Osteocyte (in vitro differentiated cells): ENCODE results near the gene CDK11A. TPM values are rescaled to one million over a fixed set of nuclear protein-coding genes. Genes with fewer than 3 reads are reported as not detected.

ENCODE experiments used
- DNase-seq: peaks from one replicate; pipeline ENCODE4 v3.0.0; 2021; ENCODE audit warnings: mixed read lengths; ENCODE audit not compliant: unreplicated experiment; ENCODE audit errors: extremely low spot score
- H3K27ac Mint-ChIP-seq: one replicate; pipeline ENCODE4 v1.8.0; 2021; ENCODE audit warnings: mild to moderate bottlenecking, mixed read lengths; ENCODE audit not compliant: unreplicated experiment
- H3K27me3 Mint-ChIP-seq: one replicate; pipeline ENCODE4 v1.8.0; 2021; ENCODE audit warnings: mixed read lengths; ENCODE audit not compliant: unreplicated experiment
- H3K36me3 Mint-ChIP-seq: one replicate; pipeline ENCODE4 v1.8.0; 2021; ENCODE audit warnings: mixed read lengths; ENCODE audit not compliant: unreplicated experiment
- H3K4me1 Mint-ChIP-seq: one replicate; pipeline ENCODE4 v1.8.0; 2021; ENCODE audit warnings: mixed read lengths; ENCODE audit not compliant: unreplicated experiment
- H3K4me3 Mint-ChIP-seq: one replicate; pipeline ENCODE4 v1.8.0; 2021; ENCODE audit warnings: mild to moderate bottlenecking, moderate library complexity, mixed read lengths; ENCODE audit not compliant: unreplicated experiment
- H3K9me3 Mint-ChIP-seq: one replicate; pipeline ENCODE4 v1.8.0; 2021; ENCODE audit warnings: mixed read lengths; ENCODE audit not compliant: unreplicated experiment
- CTCF ChIP-seq: fragments of 200-600 bp; sonication (generic); IDR thresholded peaks from 2 replicates; pipeline ENCODE4 v1.5.0; 2021; ENCODE audit warnings: antibody characterized with exemption, mild to moderate bottlenecking, moderate library complexity
- total RNA-seq: library from RNA; stranded (reverse); gene quantifications from 2 replicates; pipeline ENCODE4 v1.2.1, GENCODE V29; 2021

CDK11A gene
- total RNA-seq, 1 donor from 2014 or later = 51.3 TPM

- no peaks in the 10 kb centered on the region for H3K27me3 Mint-ChIP-seq
- no peak for DNase-seq
- no peak for TF ChIP-seq CTCF
- no peak overlapping the region for H3K4me3 Mint-ChIP-seq
- no peak overlapping the region for H3K27ac Mint-ChIP-seq
- no peaks in the 10 kb centered on the region for H3K4me1 Mint-ChIP-seq
- H3K9me3 Mint-ChIP-seq = no peaks in the 10 kb centered on the region
- peaks cover 20% of the 10 kb centered on the region for H3K36me3 Mint-ChIP-seq
Measured at GRCh38 chr1:1764876-1765470, 40.8 kb upstream of the CDK11A start.

DNA sequence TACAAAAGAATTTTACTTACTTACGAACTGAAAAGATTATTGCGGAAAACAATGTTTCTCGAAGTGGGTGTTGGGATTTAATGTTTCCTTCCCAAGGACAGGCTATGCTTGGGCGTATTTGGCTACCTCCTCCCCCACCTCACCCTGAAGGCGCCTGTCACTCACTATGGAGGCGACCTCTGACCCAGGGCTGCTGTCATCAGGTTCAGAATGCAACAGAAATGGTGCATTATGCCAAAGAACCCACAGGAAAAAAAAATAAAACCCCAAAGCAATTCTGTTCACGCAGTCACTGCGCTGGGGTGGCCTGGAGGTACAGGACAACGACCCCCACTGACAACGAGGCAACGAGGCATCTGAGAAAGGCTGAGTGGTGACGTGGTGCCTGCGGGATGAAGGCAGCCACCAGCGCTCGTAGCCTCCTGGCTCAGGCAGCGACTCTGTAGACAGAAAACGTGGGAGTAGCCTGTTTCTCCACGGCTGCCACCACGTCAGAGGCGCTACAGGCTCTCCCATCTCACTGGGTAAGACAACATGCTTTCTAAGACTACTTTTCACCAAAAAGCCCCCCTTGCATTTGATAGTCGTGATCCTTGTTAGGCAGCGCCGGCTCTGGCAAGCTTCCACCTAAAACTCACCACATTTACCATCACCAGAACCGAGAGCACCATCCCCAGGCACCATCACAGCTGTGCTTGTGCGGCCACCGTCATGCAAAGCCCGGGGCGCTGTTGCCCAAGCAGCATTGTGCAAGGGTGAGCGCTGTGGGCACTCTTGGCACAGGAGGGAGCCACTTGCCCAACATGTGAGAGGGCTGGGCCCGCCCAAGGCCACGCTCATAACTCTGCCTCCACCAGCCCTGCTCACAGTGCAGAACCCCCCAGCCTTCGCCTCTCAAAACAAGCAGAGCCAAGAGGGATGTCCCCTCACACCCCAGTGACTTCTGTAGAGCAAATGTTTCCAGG, 39.8 kb upstream of the CDK11A start:
- no peaks in the 10 kb centered on the region for H3K4me1 Mint-ChIP-seq
- no peak overlapping the region for H3K4me3 Mint-ChIP-seq
- no peak for TF ChIP-seq CTCF
- no peak for DNase-seq
- H3K27ac Mint-ChIP-seq = no peak overlapping the region
- no peaks in the 10 kb centered on the region for H3K27me3 Mint-ChIP-seq
- H3K36me3 Mint-ChIP-seq = peaks cover 22% of the 10 kb centered on the region
- no peaks in the 10 kb centered on the region for H3K9me3 Mint-ChIP-seq

DNA sequence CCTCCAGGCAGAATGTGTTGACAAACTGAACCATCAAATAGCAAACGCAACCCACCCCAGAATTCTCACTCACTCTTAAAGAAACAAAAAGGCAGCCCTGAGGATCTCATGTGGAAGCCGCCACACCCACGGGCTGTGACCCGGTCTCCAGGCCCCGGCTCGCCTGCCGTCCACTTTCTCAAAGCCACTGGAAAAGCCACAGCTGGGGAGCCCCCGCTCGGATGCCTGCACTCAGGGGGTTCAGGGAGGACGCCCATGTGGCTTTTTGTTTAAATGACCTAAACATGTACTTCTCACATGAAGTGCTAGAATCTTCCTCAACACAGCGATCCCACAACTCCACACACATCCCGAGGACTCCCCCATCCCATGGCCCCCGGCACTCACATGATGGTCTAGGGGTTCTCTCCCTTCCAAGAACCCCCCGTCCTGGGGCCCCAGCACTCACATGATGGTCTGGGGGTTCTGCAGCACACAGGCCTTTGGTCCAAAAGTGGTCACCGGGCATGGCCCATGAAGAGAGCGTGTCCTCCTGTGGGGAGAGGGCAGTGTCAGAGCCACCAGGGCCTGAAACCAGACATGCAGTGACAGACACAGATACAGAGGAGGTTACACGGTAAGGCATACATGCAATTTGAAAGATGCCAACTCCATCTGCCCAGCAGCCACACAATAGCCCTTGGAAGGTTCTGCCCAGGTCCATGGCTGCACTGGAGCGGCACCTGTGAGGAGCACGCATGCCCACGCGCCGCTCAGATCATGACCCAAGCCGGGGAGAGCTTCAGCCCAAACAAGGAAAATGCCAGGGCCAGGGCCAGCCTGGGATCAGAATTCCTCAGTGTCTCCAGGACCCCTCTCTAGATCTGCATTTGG, 37.6 kb upstream of the CDK11A start:
- Mint-ChIP-seq H3K4me1 (no peaks in the 10 kb centered on the region), H3K9me3 (no peaks in the 10 kb centered on the region), H3K4me3 (no peak overlapping the region), H3K27ac (no peak overlapping the region), H3K27me3 (no peaks in the 10 kb centered on the region), H3K36me3 (peaks cover 22% of the 10 kb centered on the region)
- TF ChIP-seq CTCF = no peak
- no peak for DNase-seq

DNA sequence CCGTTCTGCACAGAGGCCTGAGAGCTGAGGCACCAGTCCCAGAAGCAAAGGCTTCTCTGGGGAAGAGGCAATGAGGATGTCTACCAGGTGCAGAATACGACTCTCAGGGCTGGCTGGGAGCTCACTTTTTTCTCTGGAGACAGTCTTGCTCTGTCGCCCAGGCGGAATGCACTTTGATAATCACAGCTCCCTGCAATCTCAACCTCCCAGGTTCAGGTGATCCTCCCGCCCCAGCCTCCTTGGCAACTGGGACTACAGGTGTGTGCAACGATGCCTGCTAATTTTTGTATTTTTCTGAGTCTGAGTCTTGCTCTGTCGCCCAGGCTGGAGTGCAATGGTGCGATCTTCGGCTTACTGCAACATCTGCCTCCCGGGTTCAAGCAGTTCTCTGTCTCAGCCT, 36.6 kb upstream of the CDK11A start:
- Mint-ChIP-seq H3K4me1 (no peaks in the 10 kb centered on the region), H3K36me3 (peaks cover 28% of the 10 kb centered on the region), H3K9me3 (no peaks in the 10 kb centered on the region), H3K27ac (no peak overlapping the region), H3K4me3 (no peak overlapping the region), H3K27me3 (no peaks in the 10 kb centered on the region)
- no peak for DNase-seq
- no peak for TF ChIP-seq CTCF
